Measurements from ENCODE around the gene TLE3. TPM values are rescaled to one million over a fixed set of nuclear protein-coding genes. Genes with fewer than 3 reads are reported as not detected.
A peak's percentile ranks its signal among the peaks of the same experiment; 100 is the strongest.

TLE3 gene
- total and polyA plus RNA-seq, 7 experiments from 2014 or later, result 15.2 to 183 (median 117) TPM

DNA sequence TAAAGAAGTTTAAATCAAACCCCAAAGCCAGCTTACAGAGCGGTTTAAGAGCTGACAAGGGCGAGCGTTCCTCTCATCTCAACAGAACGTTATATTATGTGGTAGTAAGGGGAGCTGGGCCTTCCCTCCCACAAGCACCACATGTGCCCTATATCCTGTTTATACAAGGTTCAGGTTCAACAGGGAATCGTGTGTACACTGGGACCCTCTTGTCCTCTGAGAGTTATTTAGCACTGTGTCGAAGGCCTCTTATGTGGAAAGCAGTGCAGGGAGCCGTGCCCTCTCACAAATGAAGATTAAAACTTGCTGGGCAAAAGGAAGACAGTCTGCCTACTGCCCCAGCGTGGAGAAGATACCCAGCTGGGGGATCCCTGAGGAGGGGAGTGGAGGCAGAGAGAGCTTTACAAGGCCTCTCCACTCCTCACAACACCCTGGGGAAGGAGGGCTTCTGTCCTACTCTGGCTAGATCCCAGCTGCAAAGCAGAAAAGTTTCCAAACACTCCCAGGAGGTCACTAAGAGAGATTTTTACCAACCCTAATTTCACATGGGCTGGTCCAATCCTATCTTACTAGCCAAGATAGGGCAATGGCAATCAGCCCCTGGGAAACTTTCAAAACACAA is 2.9 kb downstream of the TLE3 start:
- Histone ChIP-seq H3K27me3 (ENCODE audit: control insufficient read depth in 2 of 2, insufficient read depth in 2 of 2, low read length in 2 of 2) (no peaks in the 10 kb centered on the region), H3K4me3 (ENCODE audit: low read length) (peak overlapping the region; percentile 87), H3K9me3 (ENCODE audit: control insufficient read depth in 2 of 3, low read length in 3 of 3) (no peaks in the 10 kb centered on the region), H3K36me3 (ENCODE audit: control insufficient read depth in 2 of 3, insufficient read depth in 3 of 3, low read length in 3 of 3) (peaks cover 0 to 37% (median 3%) of the 10 kb centered on the region in 3 experiments), H3K27ac (ENCODE audit: low read depth, low read length) (peak overlapping the region; percentile 79), H3K4me1 (ENCODE audit: control insufficient read depth in 2 of 2, insufficient read depth in 2 of 2, low read length in 2 of 2) (peaks cover 44 to 50% of the 10 kb centered on the region in 2 donors)
- Mint-ChIP-seq H3K4me3 (peak overlapping the region; percentile 88 to 100 (median 96)), H3K9me3 (peaks cover 0 to 6% (median 0%) of the 10 kb centered on the region in 11 donors), H3K27me3 (peaks cover 0 to 6% (median 0%) of the 10 kb centered on the region in 5 donors), H3K27ac (peak overlapping the region; percentile 71 to 95 (median 91)), H3K4me1 (peaks cover 52 to 69% (median 58%) of the 10 kb centered on the region in 7 donors), H3K36me3 (peaks cover 10 to 39% (median 14%) of the 10 kb centered on the region in 5 donors)
- peak in 7 of 9 donors; percentile 23 to 39 (median 30) for DNase-seq
- no peak for ATAC-seq
- intact Hi-C loops (cut with micrococcal nuclease), result loop anchor here (2.0 to 5.0 kb wide), 3 partner anchors 14 to 1818 kb away; partner anchors contain the start of gene FEM1B (in 1 of the 2)
- ChIA-PET CTCF (interaction anchor here (0.7 to 1.9 kb wide), 5 partner anchors 173 to 372 kb away, joined by 3 to 5 read pairs (median 4); no protein-coding TSS in a partner anchor), POLR2A (interaction anchor here (0.6 to 6.9 kb wide), 11 partner anchors 9 to 397 kb away, joined by 3 to 61 read pairs (median 3); no protein-coding TSS in a partner anchor)

DNA sequence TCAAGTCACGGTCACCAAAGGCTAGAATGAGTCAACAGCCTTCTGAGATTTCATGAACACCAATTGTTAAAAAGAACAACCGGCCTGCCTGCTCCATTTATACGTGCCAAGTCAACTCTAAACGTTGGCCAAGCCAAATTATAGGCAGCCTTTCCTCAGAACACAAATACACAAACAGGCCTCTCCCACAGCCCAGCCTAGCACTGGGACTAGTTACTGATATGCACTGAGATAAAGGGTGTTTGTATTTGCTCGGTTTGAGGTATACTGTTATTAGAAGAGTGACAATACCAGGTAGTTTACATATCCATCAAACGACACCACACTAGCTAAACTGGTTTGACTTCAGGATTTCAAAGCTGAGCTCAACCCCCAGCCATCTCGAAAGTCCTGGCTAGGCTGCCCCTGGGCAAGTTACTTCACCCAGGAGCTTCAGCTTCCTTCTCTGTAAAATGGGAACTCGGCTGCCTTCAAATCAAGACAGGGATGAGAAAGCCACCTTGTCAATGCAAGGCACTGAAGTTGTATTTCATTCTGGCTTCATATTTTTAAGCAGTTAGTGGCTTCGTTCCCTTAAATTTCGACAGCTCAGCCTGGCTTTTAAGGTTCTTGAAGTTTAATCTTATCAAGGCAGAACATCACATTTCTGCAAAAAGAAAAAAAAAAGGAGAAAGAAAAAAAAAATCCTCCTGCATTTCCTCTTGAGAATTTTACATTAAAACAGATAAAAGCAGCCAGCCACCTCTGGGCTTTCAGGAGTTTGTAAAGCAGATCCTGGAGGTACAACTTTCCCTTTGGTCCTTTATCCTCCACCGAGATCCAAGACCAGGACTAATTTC is 4.0 kb downstream of the TLE3 start:
- no peaks in the 10 kb centered on the region for H3K9me3 ChIP-seq (ENCODE audit: control insufficient read depth in 2 of 3, low read length in 3 of 3)
- intact Hi-C loops (cut with micrococcal nuclease), result loop anchor here in 1 of 2 donors (2.0 kb wide), 1 partner anchor 13 kb away; no protein-coding TSS in a partner anchor
- H3K4me1 Mint-ChIP-seq, result peaks cover 58 to 72% (median 64%) of the 10 kb centered on the region in 7 donors
- H3K4me3 Mint-ChIP-seq, result peak overlapping the region; percentile 70 to 100 (median 90)
- DNase-seq (no peak), ATAC-seq (no peak)
- CTCF ChIA-PET, result interaction anchor here (1.1 to 1.6 kb wide), 3 partner anchors 335 to 373 kb away, joined by 3 to 5 read pairs (median 3); no protein-coding TSS in a partner anchor
- peak overlapping the region; percentile 16 for H3K27ac ChIP-seq (ENCODE audit: low read depth, low read length)
- POLR2A ChIA-PET, result interaction anchor here (0.6 to 6.9 kb wide), 7 partner anchors 8 to 395 kb away, joined by 3 to 61 read pairs (median 3); no protein-coding TSS in a partner anchor
- H3K4me3 ChIP-seq (ENCODE audit: low read length), result no peak overlapping the region
- peaks cover 0 to 47% (median 3%) of the 10 kb centered on the region in 3 experiments for H3K36me3 ChIP-seq (ENCODE audit: control insufficient read depth in 2 of 3, insufficient read depth in 3 of 3, low read length in 3 of 3)
- peaks cover 10 to 44% (median 14%) of the 10 kb centered on the region in 5 donors for H3K36me3 Mint-ChIP-seq
- H3K27ac Mint-ChIP-seq, result peak overlapping the region in 8 of 9 donors; percentile 29 to 95 (median 77)
- no peaks in the 10 kb centered on the region for H3K27me3 Mint-ChIP-seq
- H3K27me3 ChIP-seq (ENCODE audit: control insufficient read depth in 2 of 2, insufficient read depth in 2 of 2, low read length in 2 of 2), result no peaks in the 10 kb centered on the region
- peaks cover 44 to 48% of the 10 kb centered on the region in 2 donors for H3K4me1 ChIP-seq (ENCODE audit: control insufficient read depth in 2 of 2, insufficient read depth in 2 of 2, low read length in 2 of 2)
- peaks cover 0 to 3% (median 0%) of the 10 kb centered on the region in 11 donors for H3K9me3 Mint-ChIP-seq

GRCh38 chr15:70093070-70093469 is 4.6 kb downstream of the TLE3 start:
- DNase-seq (no peak), ATAC-seq (no peak)
- Mint-ChIP-seq H3K27me3 (no peaks in the 10 kb centered on the region), H3K4me1 (peaks cover 63 to 74% (median 69%) of the 10 kb centered on the region in 7 donors), H3K9me3 (peaks cover 0 to 3% (median 0%) of the 10 kb centered on the region in 11 donors), H3K27ac (peak overlapping the region in 1 of 9 donors; percentile 81), H3K36me3 (peaks cover 10 to 44% (median 14%) of the 10 kb centered on the region in 5 donors), H3K4me3 (peak overlapping the region; percentile 36 to 100 (median 80))
- intact Hi-C loops (cut with micrococcal nuclease), result no loop called here
- ChIA-PET CTCF (no interaction called here), POLR2A (interaction anchor here (0.6 kb wide), 1 partner anchor 448 kb away, joined by 7 read pairs; no protein-coding TSS in a partner anchor)
- H3K36me3 ChIP-seq (ENCODE audit: control insufficient read depth in 2 of 3, insufficient read depth in 3 of 3, low read length in 3 of 3), result peaks cover 0 to 48% (median 3%) of the 10 kb centered on the region in 3 experiments
- H3K4me3 ChIP-seq (ENCODE audit: low read length), result no peak overlapping the region
- no peaks in the 10 kb centered on the region for H3K9me3 ChIP-seq (ENCODE audit: control insufficient read depth in 2 of 3, low read length in 3 of 3)
- H3K4me1 ChIP-seq (ENCODE audit: control insufficient read depth in 2 of 2, insufficient read depth in 2 of 2, low read length in 2 of 2), result peaks cover 44 to 48% of the 10 kb centered on the region in 2 donors
- H3K27me3 ChIP-seq (ENCODE audit: control insufficient read depth in 2 of 2, insufficient read depth in 2 of 2, low read length in 2 of 2), result no peaks in the 10 kb centered on the region
- no peak overlapping the region for H3K27ac ChIP-seq (ENCODE audit: low read depth, low read length)

DNA sequence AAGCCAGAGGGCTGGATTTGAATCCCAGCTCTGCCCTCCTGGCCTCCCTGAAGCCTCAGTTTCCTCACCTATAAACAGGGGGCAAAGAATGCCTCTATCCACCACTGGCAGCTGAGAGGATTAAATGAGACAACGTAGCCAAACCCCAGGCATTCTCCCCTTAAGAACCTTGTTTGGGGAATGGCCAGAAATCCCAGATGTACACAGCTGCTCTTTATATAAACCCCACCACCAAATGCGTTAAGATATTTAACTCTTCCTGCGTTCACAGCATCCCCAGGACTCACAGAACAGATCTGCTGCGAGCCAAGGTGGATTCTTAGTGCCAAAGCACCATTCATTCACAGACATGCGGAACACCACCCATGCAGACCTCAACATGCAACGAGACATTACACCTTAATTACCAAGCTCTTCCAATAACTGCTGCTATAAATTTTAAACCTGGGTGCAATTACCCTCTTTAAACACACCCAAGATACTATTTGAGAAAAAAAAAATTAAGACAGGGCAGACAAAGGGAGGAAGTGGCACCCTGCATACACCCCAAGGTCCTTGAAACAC is 5.2 kb downstream of the TLE3 start:
- peaks cover 63 to 76% (median 74%) of the 10 kb centered on the region in 7 donors for H3K4me1 Mint-ChIP-seq
- peaks cover 10 to 44% (median 14%) of the 10 kb centered on the region in 5 donors for H3K36me3 Mint-ChIP-seq
- Histone ChIP-seq H3K4me1 (ENCODE audit: control insufficient read depth in 2 of 2, insufficient read depth in 2 of 2, low read length in 2 of 2) (peaks cover 48 to 49% of the 10 kb centered on the region in 2 donors), H3K27me3 (ENCODE audit: control insufficient read depth in 2 of 2, insufficient read depth in 2 of 2, low read length in 2 of 2) (no peaks in the 10 kb centered on the region), H3K27ac (ENCODE audit: low read depth, low read length) (no peak overlapping the region), H3K9me3 (ENCODE audit: control insufficient read depth in 2 of 3, low read length in 3 of 3) (no peaks in the 10 kb centered on the region), H3K4me3 (ENCODE audit: low read length) (no peak overlapping the region), H3K36me3 (ENCODE audit: control insufficient read depth in 2 of 3, insufficient read depth in 3 of 3, low read length in 3 of 3) (peaks cover 0 to 53% (median 3%) of the 10 kb centered on the region in 3 experiments)
- DNase-seq (no peak), ATAC-seq (no peak)
- H3K27ac Mint-ChIP-seq, result peak overlapping the region in 6 of 9 donors; percentile 2 to 74 (median 18)
- H3K4me3 Mint-ChIP-seq, result peak overlapping the region; percentile 36 to 100 (median 80)
- POLR2A ChIA-PET, result interaction anchor here (0.6 to 1.4 kb wide), 3 partner anchors 16 to 640 kb away, joined by 3 to 7 read pairs (median 5); partner anchors contain the start of gene RPLP1
- H3K9me3 Mint-ChIP-seq, result peaks cover 0 to under 1% (median 0%) of the 10 kb centered on the region in 11 donors
- CTCF ChIA-PET, result interaction anchor here (0.6 kb wide), 1 partner anchor 435 kb away, joined by 3 read pairs; no protein-coding TSS in a partner anchor
- no peaks in the 10 kb centered on the region for H3K27me3 Mint-ChIP-seq
- intact Hi-C loops (cut with micrococcal nuclease), result no loop called here

GRCh38 chr15:70091726-70092463 is 5.8 kb downstream of the TLE3 start:
- H3K36me3 ChIP-seq (ENCODE audit: control insufficient read depth in 2 of 3, insufficient read depth in 3 of 3, low read length in 3 of 3), result peaks cover 0 to 58% (median 8%) of the 10 kb centered on the region in 3 experiments
- DNase-seq (no peak), ATAC-seq (peak; percentile 14)
- no peaks in the 10 kb centered on the region for H3K9me3 ChIP-seq (ENCODE audit: control insufficient read depth in 2 of 3, low read length in 3 of 3)
- no peaks in the 10 kb centered on the region for H3K9me3 Mint-ChIP-seq
- peak overlapping the region in 9 of 10 donors; percentile 26 to 100 (median 67) for H3K4me3 Mint-ChIP-seq
- H3K4me1 Mint-ChIP-seq, result peaks cover 68 to 82% (median 81%) of the 10 kb centered on the region in 7 donors
- ChIA-PET POLR2A (interaction anchor here (0.7 to 1.4 kb wide), 3 partner anchors 15 to 640 kb away, joined by 3 to 5 read pairs (median 3); partner anchors contain the start of gene RPLP1), CTCF (interaction anchor here (0.6 kb wide), 1 partner anchor 435 kb away, joined by 3 read pairs; no protein-coding TSS in a partner anchor)
- intact Hi-C loops (cut with micrococcal nuclease), result no loop called here
- no peak overlapping the region for H3K4me3 ChIP-seq (ENCODE audit: low read length)
- no peaks in the 10 kb centered on the region for H3K27me3 ChIP-seq (ENCODE audit: control insufficient read depth in 2 of 2, insufficient read depth in 2 of 2, low read length in 2 of 2)
- peaks cover 10 to 46% (median 18%) of the 10 kb centered on the region in 5 donors for H3K36me3 Mint-ChIP-seq
- peaks cover 48 to 51% of the 10 kb centered on the region in 2 donors for H3K4me1 ChIP-seq (ENCODE audit: control insufficient read depth in 2 of 2, insufficient read depth in 2 of 2, low read length in 2 of 2)
- no peaks in the 10 kb centered on the region for H3K27me3 Mint-ChIP-seq
- H3K27ac Mint-ChIP-seq, result peak overlapping the region in 7 of 9 donors; percentile 2 to 43 (median 23)
- no peak overlapping the region for H3K27ac ChIP-seq (ENCODE audit: low read depth, low read length)

All from naive thymus-derived CD4-positive, alpha-beta T cell (primary cell).